OCI-LY3 (cell line): ENCODE measurements around the gene LRRC3B.

Source experiments
- H2AFZ ChIP-seq: fragments of 200-600, 300-600 bp; shearing (Covaris generic); 2 replicates; pipeline ENCODE4 v1.6.0; 2014; ENCODE audit warnings: antibody characterized with exemption, low read depth, low read length
- H3K27ac ChIP-seq: fragments of 200-600, 300-600 bp; sonication (generic); 2 replicates; pipeline ENCODE4 v1.5.1; 2014; ENCODE audit warnings: mild to moderate bottlenecking, low read length, moderate library complexity, mixed read lengths
- H3K27me3 ChIP-seq: fragments of 200-600, 300-600 bp; sonication (generic); 2 replicates; pipeline ENCODE4 v1.6.1; 2014; ENCODE audit warnings: low read depth, low read length, mixed read lengths
- H3K36me3 ChIP-seq: fragments of 200-600, 300-600 bp; sonication (generic); replicated peaks from 2 replicates; pipeline ENCODE3; 2014; ENCODE audit warnings: low read depth, low read length, mixed read lengths
- H3K4me1 ChIP-seq: fragments of 300-600, 200-600 bp; sonication (generic); 2 replicates; pipeline ENCODE4 v1.6.1; 2014; ENCODE audit warnings: low read length, mixed read lengths
- H3K4me2 ChIP-seq: fragments of 200-600, 300-600 bp; sonication (generic); 2 replicates; pipeline ENCODE4 v1.6.1; 2014; ENCODE audit warnings: low read length, mixed read lengths
- H3K4me3 ChIP-seq: fragments of 300-600, 200-600 bp; sonication (generic); 2 replicates; pipeline ENCODE4 v1.5.1; 2014; ENCODE audit warnings: antibody characterized with exemption, mild to moderate bottlenecking, low read length, moderate library complexity
- H3K79me2 ChIP-seq: fragments of 300-600, 200-600 bp; shearing (Covaris generic); 2 replicates; pipeline ENCODE4 v1.6.1; 2014; ENCODE audit warnings: mild to moderate bottlenecking, low read length, mixed read lengths
- H3K9ac ChIP-seq: fragments of 300-600, 200-600 bp; shearing (Covaris generic); 2 replicates; pipeline ENCODE4 v1.6.0; 2014; ENCODE audit warnings: mild to moderate bottlenecking, low read length, moderate library complexity
- H3K9me3 ChIP-seq: fragments of 200-600, 300-600 bp; shearing (Covaris generic); 2 replicates; pipeline ENCODE4 v1.6.1; 2014; ENCODE audit warnings: low read length, mixed read lengths; ENCODE audit not compliant: insufficient read depth
- H4K20me1 ChIP-seq: fragments of 200-600, 300-600 bp; sonication (generic); 2 replicates; pipeline ENCODE4 v1.6.1; 2016; ENCODE audit warnings: low read length, mixed read lengths; ENCODE audit not compliant: insufficient read depth
- CTCF ChIP-seq: fragments of 200-600, 300-600 bp; sonication (generic); IDR thresholded peaks from 2 replicates; pipeline ENCODE4 v1.5.1; 2014; ENCODE audit warnings: antibody characterized with exemption, low read length, low read depth
- EZH2phosphoT487 ChIP-seq: fragments of 200-600 bp; shearing (Covaris generic); IDR thresholded peaks from 2 replicates; pipeline ENCODE4 v1.6.1; 2018; ENCODE audit warnings: antibody characterized with exemption, mixed run types, low read depth

The LRRC3B gene

GRCh38 chr3:26631390-26631738 lies 8.8 kb downstream of the LRRC3B start:
- Histone ChIP-seq H3K9me3 (no peaks in the 10 kb centered on the region), H3K79me2 (no peaks in the 10 kb centered on the region), H3K27me3 (no peaks in the 10 kb centered on the region), H3K9ac (no peak overlapping the region), H2AFZ (no peak overlapping the region), H3K36me3 (no peaks in the 10 kb centered on the region), H3K4me2 (no peak overlapping the region), H3K27ac (no peak overlapping the region), H3K4me1 (no peaks in the 10 kb centered on the region), H4K20me1 (no peaks in the 10 kb centered on the region), H3K4me3 (no peak overlapping the region)
- TF ChIP-seq EZH2phosphoT487: no peak
- TF ChIP-seq CTCF: no peak

- no peak for TF ChIP-seq CTCF
- no peak for TF ChIP-seq EZH2phosphoT487
- Histone ChIP-seq H4K20me1 (no peaks in the 10 kb centered on the region), H2AFZ (no peak overlapping the region), H3K79me2 (no peaks in the 10 kb centered on the region), H3K4me3 (no peak overlapping the region), H3K36me3 (no peaks in the 10 kb centered on the region), H3K27ac (no peak overlapping the region), H3K4me2 (no peak overlapping the region), H3K9me3 (0 out of 2 replicates have a peak, but pooled peaks cover 4% of the 10 kb centered on the region), H3K9ac (no peak overlapping the region), H3K4me1 (no peaks in the 10 kb centered on the region), H3K27me3 (no peaks in the 10 kb centered on the region)
Measured at GRCh38 chr3:26634601-26635000, 12.0 kb downstream of the LRRC3B start.

GRCh38 chr3:26636096-26636727 lies 13.6 kb downstream of the LRRC3B start:
- Histone ChIP-seq H2AFZ (no peak overlapping the region), H3K9me3 (0 out of 2 replicates have a peak, but pooled peaks cover 4% of the 10 kb centered on the region), H3K27me3 (no peaks in the 10 kb centered on the region), H3K36me3 (no peaks in the 10 kb centered on the region), H3K4me1 (no peaks in the 10 kb centered on the region), H3K79me2 (no peaks in the 10 kb centered on the region), H3K4me3 (no peak overlapping the region), H3K4me2 (no peak overlapping the region), H3K27ac (no peak overlapping the region), H3K9ac (no peak overlapping the region), H4K20me1 (no peaks in the 10 kb centered on the region)
- TF ChIP-seq CTCF (no peak), EZH2phosphoT487 (no peak)

GRCh38 chr3:26637698-26638097 lies 15.1 kb downstream of the LRRC3B start:
- Histone ChIP-seq H2AFZ (no peak overlapping the region), H3K36me3 (no peaks in the 10 kb centered on the region), H4K20me1 (no peaks in the 10 kb centered on the region), H3K79me2 (no peaks in the 10 kb centered on the region), H3K27me3 (no peaks in the 10 kb centered on the region), H3K9me3 (0 out of 2 replicates have a peak, but pooled peaks cover 4% of the 10 kb centered on the region), H3K4me2 (no peak overlapping the region), H3K4me3 (no peak overlapping the region), H3K27ac (no peak overlapping the region), H3K9ac (no peak overlapping the region), H3K4me1 (no peaks in the 10 kb centered on the region)
- TF ChIP-seq CTCF: no peak
- TF ChIP-seq EZH2phosphoT487: no peak
